ENCODE measurements around the gene F8. TPM values are rescaled to one million over a fixed set of nuclear protein-coding genes. Genes with fewer than 3 reads are reported as not detected.
"Not testable (repeated sequence)": the region's sequence is repeated elsewhere in the genome, so short reads cannot be mapped to it uniquely, and the experiment has no call there.

Gene F8
- total RNA-seq, 6 donors from 2014 or later = 4.3 to 47.1 (median 21.7) TPM

DNA sequence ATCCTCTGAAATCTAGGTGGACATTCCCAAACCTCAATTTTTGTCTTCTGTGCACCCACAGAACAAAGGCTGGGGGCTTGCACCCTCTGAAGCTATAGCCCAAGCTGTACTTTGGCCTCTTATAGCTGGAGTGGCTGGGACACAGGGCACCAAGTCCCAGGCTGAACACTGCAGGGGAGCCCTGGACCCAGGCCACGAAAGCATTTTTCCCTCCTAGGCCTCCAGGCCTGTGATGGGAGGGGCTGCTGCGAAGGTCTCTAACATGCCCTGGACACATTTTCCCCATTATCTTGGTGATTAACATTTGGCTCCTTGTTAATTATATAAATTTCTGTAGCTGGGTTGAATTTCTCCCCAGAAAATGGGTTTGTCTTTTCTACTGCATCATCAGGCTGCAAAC is 108.5 kb downstream of the F8 start:
- no peaks in the 10 kb centered on the region for H3K36me3 ChIP-seq
- H3K4me3 ChIP-seq = no peak overlapping the region
- WGBS, 2 donors = 71 to 75% methylated on average over 1 to 2 of the region's 2 CpGs
- ATAC-seq (ENCODE audit: low FRiP score in 2 of 2) (no peak), DNase-seq (no peak)
- H3K9me3 ChIP-seq = peaks cover 0 to 17% (median 2%) of the 10 kb centered on the region in 4 donors
- H3K27me3 ChIP-seq = no peaks in the 10 kb centered on the region
- no peak overlapping the region for H3K27ac ChIP-seq
- no peaks in the 10 kb centered on the region for H3K4me1 ChIP-seq
- TF ChIP-seq POLR2A (IDR thresholded peaks at IDR 0.05) = no peak
- TF ChIP-seq, protein P1, sequence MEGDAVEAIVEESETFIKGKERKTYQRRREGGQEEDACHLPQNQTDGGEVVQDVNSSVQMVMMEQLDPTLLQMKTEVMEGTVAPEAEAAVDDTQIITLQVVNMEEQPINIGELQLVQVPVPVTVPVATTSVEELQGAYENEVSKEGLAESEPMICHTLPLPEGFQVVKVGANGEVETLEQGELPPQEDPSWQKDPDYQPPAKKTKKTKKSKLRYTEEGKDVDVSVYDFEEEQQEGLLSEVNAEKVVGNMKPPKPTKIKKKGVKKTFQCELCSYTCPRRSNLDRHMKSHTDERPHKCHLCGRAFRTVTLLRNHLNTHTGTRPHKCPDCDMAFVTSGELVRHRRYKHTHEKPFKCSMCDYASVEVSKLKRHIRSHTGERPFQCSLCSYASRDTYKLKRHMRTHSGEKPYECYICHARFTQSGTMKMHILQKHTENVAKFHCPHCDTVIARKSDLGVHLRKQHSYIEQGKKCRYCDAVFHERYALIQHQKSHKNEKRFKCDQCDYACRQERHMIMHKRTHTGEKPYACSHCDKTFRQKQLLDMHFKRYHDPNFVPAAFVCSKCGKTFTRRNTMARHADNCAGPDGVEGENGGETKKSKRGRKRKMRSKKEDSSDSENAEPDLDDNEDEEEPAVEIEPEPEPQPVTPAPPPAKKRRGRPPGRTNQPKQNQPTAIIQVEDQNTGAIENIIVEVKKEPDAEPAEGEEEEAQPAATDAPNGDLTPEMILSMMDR (IDR thresholded peaks at IDR 0.05) = no peak
- TF ChIP-seq POLR2AphosphoS5 (IDR thresholded peaks at IDR 0.05) = no peak
- TF ChIP-seq EP300 (IDR thresholded peaks at IDR 0.05) = no peak

DNA sequence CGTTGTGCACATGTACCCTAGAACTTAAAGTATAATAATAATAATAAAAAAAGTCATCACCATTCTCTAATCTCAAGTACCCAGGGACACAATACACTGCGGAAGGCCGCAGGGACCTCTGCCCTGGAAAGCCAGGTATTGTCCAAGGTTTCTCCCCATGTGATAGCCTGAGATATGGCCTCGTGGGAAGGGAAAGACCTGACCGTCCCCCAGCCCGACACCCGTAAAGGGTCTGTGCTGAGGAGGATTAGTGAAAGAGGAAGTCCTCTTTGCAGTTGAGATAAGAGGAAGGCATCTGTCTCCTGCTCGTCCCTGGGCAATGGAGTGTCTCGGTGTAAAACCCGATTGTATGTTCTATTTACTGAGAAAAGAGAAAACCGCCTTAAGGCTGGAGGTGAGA is 112.0 kb downstream of the F8 start:
- H3K4me1 ChIP-seq; H3K27ac ChIP-seq; ATAC-seq (ENCODE audit: low FRiP score in 2 of 2); H3K4me3 ChIP-seq; H3K36me3 ChIP-seq; DNase-seq; H3K27me3 ChIP-seq: not testable (repeated sequence)
- 74 to 90% methylated on average over 7 to 11 of the region's 11 CpGs for WGBS, 2 donors
- H3K9me3 ChIP-seq = peaks cover 0 to 17% (median 2%) of the 10 kb centered on the region in 4 donors

DNA sequence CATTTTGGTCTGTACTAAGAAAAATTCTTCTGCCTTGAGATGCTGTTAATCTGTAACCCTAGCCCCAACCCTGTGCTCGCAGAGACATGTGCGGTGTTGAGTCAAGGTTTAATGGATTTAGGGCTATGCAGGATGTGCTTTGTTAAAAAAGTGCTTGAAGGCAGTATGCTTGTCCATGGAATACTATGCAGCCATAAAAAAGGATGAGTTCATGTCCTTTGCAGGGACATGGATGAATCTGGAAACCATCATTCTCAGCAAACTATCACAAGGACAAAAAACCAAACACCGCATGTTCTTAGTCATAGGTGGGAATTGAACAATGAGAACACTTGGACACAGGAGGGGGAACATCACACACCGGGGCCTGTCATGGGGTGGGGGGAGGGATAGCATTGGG is 112.5 kb downstream of the F8 start:
- H3K36me3 ChIP-seq; H3K27me3 ChIP-seq; DNase-seq; H3K27ac ChIP-seq; H3K4me3 ChIP-seq; ATAC-seq (ENCODE audit: low FRiP score in 2 of 2); H3K4me1 ChIP-seq: not testable (repeated sequence)
- 87 to 100% methylated on average over 4 of the region's 4 CpGs for WGBS, 2 donors
- peaks cover 0 to 17% (median 2%) of the 10 kb centered on the region in 4 donors for H3K9me3 ChIP-seq

DNA sequence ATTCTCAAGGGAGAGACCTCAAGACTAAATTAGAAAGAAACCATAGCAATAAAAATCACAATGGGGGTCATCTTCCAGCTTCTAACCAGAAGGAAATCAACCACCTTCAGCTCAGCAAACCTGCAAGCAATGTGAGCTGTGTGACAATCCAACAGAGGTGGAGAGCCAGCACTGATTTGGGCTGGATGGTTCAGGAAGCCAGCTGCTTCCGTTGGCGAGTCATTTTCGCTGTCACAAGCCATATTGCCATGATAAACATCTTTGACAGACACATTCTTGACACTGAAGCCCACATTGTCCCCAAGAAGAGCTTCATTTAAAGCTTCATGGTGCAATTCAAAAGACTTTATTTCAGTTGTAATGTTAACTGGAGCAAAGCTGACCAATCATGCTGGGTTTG is 113.7 kb downstream of the F8 start:
- TF ChIP-seq, protein P1 (IDR thresholded peaks at IDR 0.05) = no peak
- TF ChIP-seq POLR2AphosphoS5 (IDR thresholded peaks at IDR 0.05) (no peak), POLR2A (IDR thresholded peaks at IDR 0.05) (no peak), EP300 (IDR thresholded peaks at IDR 0.05) (no peak)
- Histone ChIP-seq H3K36me3 (no peaks in the 10 kb centered on the region), H3K27me3 (no peaks in the 10 kb centered on the region), H3K4me3 (no peak overlapping the region), H3K9me3 (peaks cover 0 to 13% (median 2%) of the 10 kb centered on the region in 4 donors), H3K27ac (no peak overlapping the region), H3K4me1 (no peaks in the 10 kb centered on the region)
- 65% methylated on average over 3 of the region's 3 CpGs; no CpG with 5 or more reads in 1 of the 2 donors for WGBS, 2 donors
- DNase-seq = no peak
- ATAC-seq (ENCODE audit: low FRiP score in 2 of 2) = no peak

DNA sequence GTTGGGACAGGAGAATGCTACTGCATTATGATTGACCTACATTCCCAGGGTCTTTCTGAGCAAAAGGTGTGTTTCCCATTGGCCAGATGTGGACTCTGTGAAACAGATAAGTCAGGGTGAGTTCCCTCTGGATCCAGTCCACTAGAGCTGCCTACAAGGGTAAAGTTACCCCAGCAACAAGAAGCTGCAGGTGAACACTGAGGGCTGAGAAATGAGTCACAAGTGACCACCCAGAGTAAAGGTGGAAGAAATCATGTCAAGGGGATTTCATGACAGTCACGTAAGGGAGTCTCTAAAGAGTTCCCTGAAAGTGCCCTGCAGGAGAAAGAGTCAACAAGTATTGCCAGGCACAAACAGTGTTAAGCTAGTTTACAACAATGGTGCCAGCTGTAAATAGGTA is 120.1 kb downstream of the F8 start:
- Histone ChIP-seq H3K27ac (no peak overlapping the region), H3K36me3 (no peaks in the 10 kb centered on the region), H3K27me3 (no peaks in the 10 kb centered on the region), H3K9me3 (no peaks in the 10 kb centered on the region), H3K4me3 (no peak overlapping the region), H3K4me1 (no peaks in the 10 kb centered on the region)
- no peak for TF ChIP-seq POLR2AphosphoS5 (IDR thresholded peaks at IDR 0.05)
- TF ChIP-seq, protein P1 (IDR thresholded peaks at IDR 0.05) = no peak
- no peak for TF ChIP-seq EP300 (IDR thresholded peaks at IDR 0.05)
- no peak for TF ChIP-seq POLR2A (IDR thresholded peaks at IDR 0.05)
- DNase-seq (no peak), ATAC-seq (ENCODE audit: low FRiP score in 2 of 2) (no peak)
- 39 to 80% methylated on average over 1 of the region's 1 CpG for WGBS, 2 donors

DNA sequence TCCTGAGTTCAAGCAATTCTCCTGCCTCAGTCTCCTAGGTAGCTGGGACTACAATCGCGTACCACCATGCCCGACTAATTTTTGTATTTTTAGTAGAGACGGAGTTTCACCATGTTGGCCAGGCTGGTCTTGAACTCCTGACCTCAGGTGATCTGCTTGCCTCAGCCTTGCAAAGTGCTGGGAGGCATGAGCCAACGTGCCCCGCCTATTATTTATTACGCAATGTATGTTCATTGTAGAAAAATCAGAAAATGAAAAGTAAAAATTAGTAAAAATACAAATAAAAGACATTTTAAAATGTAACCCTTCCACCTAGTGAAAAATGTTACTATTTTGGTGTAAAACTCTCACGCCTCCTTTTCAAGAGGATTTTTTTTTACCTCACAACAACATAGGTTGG is 122.2 kb downstream of the F8 start:
- no peak for TF ChIP-seq EP300 (IDR thresholded peaks at IDR 0.05)
- TF ChIP-seq, protein P1 (IDR thresholded peaks at IDR 0.05) = no peak
- TF ChIP-seq POLR2AphosphoS5 (IDR thresholded peaks at IDR 0.05) = no peak
- no peak for TF ChIP-seq POLR2A (IDR thresholded peaks at IDR 0.05)
- Histone ChIP-seq H3K36me3 (no peaks in the 10 kb centered on the region), H3K4me1 (no peaks in the 10 kb centered on the region), H3K27me3 (no peaks in the 10 kb centered on the region), H3K9me3 (no peaks in the 10 kb centered on the region), H3K4me3 (no peak overlapping the region), H3K27ac (no peak overlapping the region)
- 80 to 91% methylated on average over 8 of the region's 8 CpGs for WGBS, 2 donors
- no peak for DNase-seq
- no peak for ATAC-seq (ENCODE audit: low FRiP score in 2 of 2)
